Rectal smooth muscle tissue (tissue), 1 donor: ENCODE measurements around the gene RBL1.
"Not testable (repeated sequence)": the region's sequence is repeated elsewhere in the genome, so short reads cannot be mapped to it uniquely, and the experiment has no call there.

ENCODE experiments used
- H3K27ac ChIP-seq: one replicate; pipeline ENCODE4 v1.7.0; 2013; ENCODE audit warnings: low read depth, low read length, inconsistent platforms
- H3K27me3 ChIP-seq: one replicate; pipeline ENCODE4 v1.7.0; 2013; ENCODE audit warnings: low read length; ENCODE audit not compliant: control insufficient read depth, insufficient read depth
- H3K36me3 ChIP-seq: one replicate; pipeline ENCODE4 v1.7.0; 2013; ENCODE audit warnings: low read length; ENCODE audit not compliant: control insufficient read depth, insufficient read depth
- H3K4me1 ChIP-seq: one replicate; pipeline ENCODE4 v1.7.0; 2013; ENCODE audit warnings: low read length; ENCODE audit not compliant: control insufficient read depth, insufficient read depth
- H3K4me3 ChIP-seq: one replicate; pipeline ENCODE4 v1.7.0; 2013; ENCODE audit warnings: low read length
- H3K9ac ChIP-seq: one replicate; pipeline ENCODE4 v1.7.0; 2013; ENCODE audit warnings: low read length

RBL1 gene

GRCh38 chr20:37066168-37066567 lies 29.6 kb downstream of the RBL1 start:
- Histone ChIP-seq H3K36me3 (no peaks in the 10 kb centered on the region), H3K27ac (no peak overlapping the region), H3K27me3 (no peaks in the 10 kb centered on the region), H3K4me1 (no peaks in the 10 kb centered on the region), H3K9ac (no peak overlapping the region), H3K4me3 (no peak overlapping the region)

GRCh38 chr20:37055276-37055675 lies 40.5 kb downstream of the RBL1 start:
- H3K36me3 ChIP-seq = no peaks in the 10 kb centered on the region
- H3K27ac ChIP-seq = no peak overlapping the region
- no peak overlapping the region for H3K4me3 ChIP-seq

GRCh38 chr20:37053230-37053950 lies 42.4 kb downstream of the RBL1 start:
- no peaks in the 10 kb centered on the region for H3K36me3 ChIP-seq
- H3K27me3 ChIP-seq = no peaks in the 10 kb centered on the region
- no peak overlapping the region for H3K4me3 ChIP-seq
- H3K27ac ChIP-seq = no peak overlapping the region
- H3K9ac ChIP-seq = no peak overlapping the region
- no peaks in the 10 kb centered on the region for H3K4me1 ChIP-seq

More at GRCh38 chr20:37055276-37055675, 40.5 kb downstream of the RBL1 start:
- Histone ChIP-seq H3K4me1 (no peaks in the 10 kb centered on the region), H3K9ac (no peak overlapping the region), H3K27me3 (no peaks in the 10 kb centered on the region)

- no peaks in the 10 kb centered on the region for H3K27me3 ChIP-seq
- no peak overlapping the region for H3K4me3 ChIP-seq
- no peaks in the 10 kb centered on the region for H3K4me1 ChIP-seq
- no peak overlapping the region for H3K27ac ChIP-seq
- peaks cover 5% of the 10 kb centered on the region for H3K36me3 ChIP-seq
- no peak overlapping the region for H3K9ac ChIP-seq
Measured at GRCh38 chr20:37042986-37043972, 52.5 kb downstream of the RBL1 start.

GRCh38 chr20:37039366-37039765 lies 56.4 kb downstream of the RBL1 start:
- not testable (repeated sequence) for H3K4me3 ChIP-seq, H3K27ac ChIP-seq, H3K36me3 ChIP-seq

GRCh38 chr20:37032077-37032476 lies 63.7 kb downstream of the RBL1 start:
- H3K9ac ChIP-seq = no peak overlapping the region
- no peaks in the 10 kb centered on the region for H3K27me3 ChIP-seq
- peaks cover 5% of the 10 kb centered on the region for H3K36me3 ChIP-seq
- H3K27ac ChIP-seq = no peak overlapping the region
- H3K4me3 ChIP-seq = no peak overlapping the region
- H3K4me1 ChIP-seq = no peaks in the 10 kb centered on the region

More at GRCh38 chr20:37039366-37039765, 56.4 kb downstream of the RBL1 start:
- H3K9ac ChIP-seq, H3K4me1 ChIP-seq, H3K27me3 ChIP-seq: not testable (repeated sequence)

- Histone ChIP-seq H3K9ac (no peak overlapping the region), H3K27ac (no peak overlapping the region), H3K27me3 (no peaks in the 10 kb centered on the region), H3K4me3 (no peak overlapping the region), H3K36me3 (no peaks in the 10 kb centered on the region), H3K4me1 (no peaks in the 10 kb centered on the region)
Measured at GRCh38 chr20:37020636-37021035, 75.2 kb downstream of the RBL1 start.

GRCh38 chr20:37012631-37013030 lies 83.2 kb downstream of the RBL1 start:
- not testable (repeated sequence) for H3K9ac ChIP-seq, H3K27ac ChIP-seq, H3K4me1 ChIP-seq, H3K4me3 ChIP-seq, H3K27me3 ChIP-seq, H3K36me3 ChIP-seq

GRCh38 chr20:37011858-37012257 lies 83.9 kb downstream of the RBL1 start:
- not testable (repeated sequence) for H3K4me1 ChIP-seq

GRCh38 chr20:37011147-37011546 lies 84.7 kb downstream of the RBL1 start:
- Histone ChIP-seq H3K27ac (no peak overlapping the region), H3K4me1 (no peaks in the 10 kb centered on the region), H3K36me3 (no peaks in the 10 kb centered on the region), H3K4me3 (no peak overlapping the region), H3K27me3 (no peaks in the 10 kb centered on the region), H3K9ac (no peak overlapping the region)

More at GRCh38 chr20:37011858-37012257, 83.9 kb downstream of the RBL1 start:
- H3K27me3 ChIP-seq, H3K27ac ChIP-seq, H3K4me3 ChIP-seq, H3K9ac ChIP-seq, H3K36me3 ChIP-seq: not testable (repeated sequence)

GRCh38 chr20:37007898-37008649 lies 87.7 kb downstream of the RBL1 start:
- Histone ChIP-seq H3K9ac (no peak overlapping the region), H3K27ac (no peak overlapping the region), H3K4me3 (peak overlapping the region; percentile 8), H3K4me1 (no peaks in the 10 kb centered on the region), H3K27me3 (no peaks in the 10 kb centered on the region), H3K36me3 (peaks cover 5% of the 10 kb centered on the region)
